Sigmoid colon (tissue), 3 donors: ENCODE results near the gene TBC1D8B.

Source experiments
- CTCF ChIP-seq, 4 experiments: fragments of 450-650 bp in 3 of 4; fragments of 200-600 bp in 1 of 4; IDR thresholded peaks; one replicate each; pipeline ENCODE4 v1.5.1; 2016 to 2019; ENCODE audit warnings: antibody characterized with exemption in 4 of 4, mild to moderate bottlenecking in 3 of 4, moderate library complexity in 2 of 4
- POLR2A ChIP-seq, 2 donors: fragments of 450-650 bp; IDR thresholded peaks; one replicate each; pipeline ENCODE4 v1.6.1; 2016; ENCODE audit warnings: antibody characterized with exemption in 2 of 2, mild to moderate bottlenecking in 2 of 2, moderate library complexity in 2 of 2

DNA sequence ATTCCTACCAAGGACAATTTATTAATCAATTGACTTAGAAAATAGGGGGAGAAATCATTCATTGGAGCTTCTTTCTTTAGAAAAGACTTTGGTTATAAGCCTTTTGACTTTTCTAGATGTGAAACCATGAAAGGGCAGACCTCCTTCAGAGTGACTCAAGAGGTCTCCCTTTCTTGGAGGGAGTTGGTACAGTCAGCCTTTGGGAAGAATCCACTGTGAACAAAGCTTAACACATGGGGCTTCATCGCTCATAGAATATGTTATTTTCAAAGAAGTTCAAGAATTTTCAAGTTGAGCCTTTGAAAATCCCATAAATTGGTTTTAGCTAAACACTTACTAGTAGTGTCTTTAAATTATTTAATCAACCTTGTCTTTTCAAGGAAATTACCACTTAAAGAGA lies 72.7 kb downstream of the TBC1D8B start:
- TF ChIP-seq CTCF (IDR thresholded peaks at IDR 0.05): no peak
- no peak for TF ChIP-seq POLR2A (IDR thresholded peaks at IDR 0.05)
